Transverse colon (tissue), 4 donors: ENCODE measurements around the gene TLR9. TPM values are rescaled to one million over a fixed set of nuclear protein-coding genes. Genes with fewer than 3 reads are reported as not detected.

Experiments used
- DNase-seq: peaks from one replicate; pipeline ENCODE4 v3.0.0-alpha.2; 2019
- H3K27ac ChIP-seq, 4 donors: fragments of 200-600 bp; sonication (generic); 2 replicates each; pipeline ENCODE4 v1.5.1; 2016 to 2018; ENCODE audit warnings: inconsistent platforms in 4 of 4
- H3K27me3 ChIP-seq: fragments of 200-600 bp; sonication (generic); 2 replicates; pipeline ENCODE4 v1.5.1; 2017; ENCODE audit warnings: inconsistent platforms
- H3K36me3 ChIP-seq, 4 donors: fragments of 200-600 bp; sonication (generic); 2 replicates each; pipeline ENCODE4 v1.5.1; 2017 to 2019; ENCODE audit warnings: inconsistent platforms in 4 of 4
- H3K4me1 ChIP-seq, 4 donors: fragments of 200-600 bp; sonication (generic); 2 replicates each; pipeline ENCODE4 v1.5.1; 2017 to 2020; ENCODE audit warnings: inconsistent platforms in 4 of 4
- H3K4me3 ChIP-seq, 4 donors: fragments of 200-600 bp; sonication (generic); 1 replicate in 1 of 4; 2 replicates in 3 of 4; pipeline versions ENCODE4 v1.5.1 to v1.6.1; 2017 to 2019; ENCODE audit warnings: inconsistent platforms in 4 of 4
- H3K9me3 ChIP-seq, 2 donors: fragments of 200-600 bp; sonication (generic); 2 replicates each; pipeline ENCODE4 v1.5.1; 2017 to 2019; ENCODE audit warnings: inconsistent platforms in 2 of 2
- CTCF ChIP-seq, 5 experiments: fragments of 200-600 bp in 3 of 5; fragments of 450-650 bp in 2 of 5; sonication (generic) in 3 of 5; IDR thresholded peaks; 1 replicate in 2 of 5; 2 replicates in 3 of 5; pipeline ENCODE4 v1.5.1; 2016 to 2017; ENCODE audit warnings: antibody characterized with exemption in 5 of 5, inconsistent platforms in 3 of 5, mild to moderate bottlenecking in 2 of 5, moderate library complexity in 1 of 5
- EP300 ChIP-seq: sonication (generic); formaldehyde crosslinking; IDR thresholded peaks from one replicate; pipeline ENCODE4 v1.6.1; 2017; ENCODE audit warnings: antibody characterized with exemption, low read depth
- POLR2A ChIP-seq: fragments of 450-650 bp; IDR thresholded peaks from one replicate; pipeline ENCODE4 v1.6.1; 2016; ENCODE audit warnings: antibody characterized with exemption, mild to moderate bottlenecking, moderate library complexity
- POLR2AphosphoS5 ChIP-seq, 3 donors: sonication (generic); formaldehyde crosslinking; IDR thresholded peaks; one replicate each; pipeline ENCODE4 v1.6.1; 2016; ENCODE audit warnings: antibody characterized with exemption in 3 of 3
- WGBS, 2 donors: methylation state at CpG; one replicate each; pipeline ENCODE4 v1.1.5; 2018; ENCODE audit warnings: low coverage in 1 of 2; 5-methylcytosine and 5-hydroxymethylcytosine counted together
- in situ Hi-C, 4 donors: fragments of 200-750 bp; cut with MboI; loops; one replicate each; pipeline versions ENCODE4 v1.15.0 to v1.15.1; 2017; ENCODE audit warnings: low sequenced_read_pairs in 3 of 4, low pct_ligation_motif_present in 1 of 4, low pct_unique_long_range_greater_than_20kb in 1 of 4
- intact Hi-C: fragments of 100-400 bp; cut with DNase I; formaldehyde crosslinking; loops from one replicate; pipeline ENCODE4 v1.15.1; 2023; ENCODE audit warnings: low total_unique reads
- small RNA-seq, 4 donors: library from RNA; depleted of rRNA; stranded (forward); fragments of <200 nt; gene quantifications; one replicate each; pipeline ENCODE3, GENCODE V24; 2016
- total RNA-seq, 4 donors: library from RNA; depleted of rRNA; stranded (reverse); fragments of >200 nt; gene quantifications; one replicate each; pipeline ENCODE4 v1.1.0, GENCODE V29; 2016

TLR9 gene
- total RNA-seq, 4 donors from 2014 or later = 0.16 TPM; not detected in 3

DNA sequence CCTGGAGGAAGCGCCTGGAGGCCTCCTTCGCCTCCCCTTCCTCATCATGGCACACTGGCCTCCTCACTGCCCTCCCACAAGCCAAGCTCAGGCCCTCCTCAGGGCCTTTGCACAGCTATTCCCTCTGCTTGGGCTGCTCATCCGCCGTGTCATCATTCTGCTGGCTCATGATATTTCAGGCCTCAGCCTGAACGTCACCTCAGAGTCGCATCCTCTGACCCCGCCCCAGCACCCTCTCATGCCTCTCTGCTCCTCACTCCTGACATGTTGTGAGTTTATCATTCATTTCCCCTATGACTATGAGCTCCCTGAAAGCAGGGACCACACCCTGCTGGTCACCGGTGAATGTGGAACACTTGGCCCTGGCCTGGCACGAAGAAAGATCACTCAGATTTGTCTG is 50.5 kb downstream of the TLR9 start:
- no peak for DNase-seq
- in situ Hi-C loops = no loop called here
- no peaks in the 10 kb centered on the region for H3K36me3 ChIP-seq
- intact Hi-C loops = no loop called here
- 80% methylated on average over 9 of the region's 9 CpGs; no CpG with 5 or more reads in 1 of the 2 donors for WGBS, 2 donors
- H3K9me3 ChIP-seq = no peaks in the 10 kb centered on the region
- H3K4me1 ChIP-seq = no peaks in the 10 kb centered on the region
- no peak overlapping the region for H3K4me3 ChIP-seq
- TF ChIP-seq POLR2A (no peak), POLR2AphosphoS5 (IDR thresholded peaks at IDR 0.05) (no peak), CTCF (IDR thresholded peaks at IDR 0.05) (no peak), EP300 (no peak)
- H3K27me3 ChIP-seq = no peaks in the 10 kb centered on the region
- no peak overlapping the region for H3K27ac ChIP-seq

- Histone ChIP-seq H3K36me3 (no peaks in the 10 kb centered on the region), H3K4me1 (no peaks in the 10 kb centered on the region), H3K4me3 (no peak overlapping the region), H3K27me3 (no peaks in the 10 kb centered on the region), H3K27ac (no peak overlapping the region), H3K9me3 (no peaks in the 10 kb centered on the region)
- TF ChIP-seq POLR2A (no peak), CTCF (IDR thresholded peaks at IDR 0.05) (no peak), EP300 (no peak), POLR2AphosphoS5 (IDR thresholded peaks at IDR 0.05) (no peak)
- no peak for DNase-seq
- intact Hi-C loops (no loop called here), in situ Hi-C loops (no loop called here)
- 92% methylated on average over 1 of the region's 1 CpG; no CpG with 5 or more reads in 1 of the 2 donors for WGBS, 2 donors
Observed at GRCh38 chr3:52173101-52173500, 52.3 kb downstream of the TLR9 start.

DNA sequence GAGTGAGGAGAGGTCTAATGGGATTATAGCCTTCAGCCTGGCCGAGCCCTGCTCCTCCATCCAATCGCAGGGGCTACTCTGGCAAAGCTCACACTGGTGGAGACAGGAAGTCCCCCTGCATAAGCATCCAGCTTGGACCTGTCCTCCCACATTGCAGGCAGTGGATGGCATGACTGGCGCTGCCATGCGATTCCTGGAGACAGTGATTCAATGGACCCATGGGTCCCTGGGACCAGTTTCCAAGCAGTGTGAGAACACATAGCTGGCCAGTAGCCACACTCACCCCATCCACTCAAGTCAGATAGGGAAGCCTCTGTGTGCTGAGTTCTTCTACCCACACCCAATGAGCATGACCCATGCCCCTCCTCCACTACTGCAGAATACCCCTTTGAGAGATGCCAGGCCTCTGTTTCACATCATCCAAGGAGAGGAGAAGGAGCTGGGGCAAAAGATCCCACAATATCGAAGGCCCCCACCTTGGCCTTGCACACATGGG is 53.1 kb downstream of the TLR9 start:
- intact Hi-C loops (no loop called here), in situ Hi-C loops (no loop called here)
- H3K4me1 ChIP-seq = no peaks in the 10 kb centered on the region
- H3K27me3 ChIP-seq = no peaks in the 10 kb centered on the region
- H3K4me3 ChIP-seq = no peak overlapping the region
- no peak for DNase-seq
- no peaks in the 10 kb centered on the region for H3K36me3 ChIP-seq
- no peaks in the 10 kb centered on the region for H3K9me3 ChIP-seq
- WGBS, 2 donors = 88% methylated on average over 5 of the region's 5 CpGs; no CpG with 5 or more reads in 1 of the 2 donors
- TF ChIP-seq CTCF (IDR thresholded peaks at IDR 0.05) = no peak
- TF ChIP-seq POLR2AphosphoS5 (IDR thresholded peaks at IDR 0.05) = no peak
- no peak for TF ChIP-seq POLR2A
- TF ChIP-seq EP300 = no peak
- H3K27ac ChIP-seq = no peak overlapping the region

DNA sequence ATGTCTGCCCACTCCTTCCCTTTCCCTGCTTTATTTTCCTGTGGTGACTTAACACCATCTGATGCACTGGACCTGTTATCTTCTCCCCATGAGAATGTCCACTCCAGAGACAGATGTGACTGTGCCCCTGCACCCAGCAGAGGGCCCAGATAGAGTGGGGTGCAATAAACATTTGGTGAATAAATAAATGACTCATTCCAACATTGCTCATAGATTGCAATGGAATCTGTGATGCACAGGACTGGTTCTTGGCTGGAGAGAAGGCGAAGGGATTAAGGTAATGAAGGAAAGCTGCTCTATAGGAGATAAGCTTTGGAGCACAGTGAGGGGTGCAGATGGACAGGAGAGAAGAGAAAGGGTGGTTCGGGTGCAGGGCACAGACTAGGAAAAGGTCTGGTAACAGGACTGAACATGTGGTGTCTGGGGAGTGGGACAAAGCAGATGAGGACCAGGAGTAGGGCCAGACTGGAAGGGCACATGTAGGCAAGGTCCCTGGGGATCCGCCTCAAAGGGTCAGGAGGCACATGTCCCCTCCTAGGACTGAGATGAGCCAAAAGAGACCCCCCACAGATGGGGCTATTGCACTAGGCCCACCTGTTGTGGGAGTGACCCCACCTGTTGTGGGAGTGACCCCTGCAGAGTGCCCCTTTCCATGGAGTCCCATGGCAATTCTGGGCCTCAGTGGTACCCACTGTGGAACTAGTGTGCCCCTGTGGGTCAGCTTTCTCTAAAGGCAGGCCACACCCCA is 53.8 kb downstream of the TLR9 start:
- Histone ChIP-seq H3K9me3 (no peaks in the 10 kb centered on the region), H3K27me3 (no peaks in the 10 kb centered on the region), H3K4me1 (no peaks in the 10 kb centered on the region), H3K4me3 (no peak overlapping the region), H3K36me3 (no peaks in the 10 kb centered on the region), H3K27ac (no peak overlapping the region)
- 69 to 82% methylated on average over 2 to 3 of the region's 3 CpGs for WGBS, 2 donors
- DNase-seq = no peak
- in situ Hi-C loops = no loop called here
- intact Hi-C loops = no loop called here
- TF ChIP-seq POLR2AphosphoS5 (IDR thresholded peaks at IDR 0.05) = no peak
- TF ChIP-seq EP300 = no peak
- TF ChIP-seq CTCF (IDR thresholded peaks at IDR 0.05) = no peak
- no peak for TF ChIP-seq POLR2A

Small RNAs within 50 kb of the gene (small RNA-seq; reads per million reads assigned to genes)
- 815 to 1,590 (median 1,225) reads per million in 4 donors for gene MIRLET7G

Other genes starting within 250 kb of the TLR9 start
- 100 to 1,000 TPM; 165 to 426 (median 250) TPM for gene ACY1, start 242.1 kb downstream of the TLR9 start, total RNA-seq
- 1,000 to 10,000 TPM in 1 of 4 donors, 100 to 1,000 TPM in 3; 366 to 1,281 (median 746) TPM for gene RPL29, start 229.8 kb downstream of the TLR9 start, total RNA-seq
- gene DUSP7, start 169.1 kb downstream of the TLR9 start, total RNA-seq = 1 to 10 TPM; 2.2 to 8.2 (median 6.2) TPM
- gene POC1A, start 71.2 kb downstream of the TLR9 start, total RNA-seq = 1 to 10 TPM in 2 of 4 donors, under 1 TPM in 1, not detected in 1; 0.80 to 3.1 (median 2.2) TPM
- 100 to 1,000 TPM in 1 of 4 donors, 10 to 100 TPM in 3; 70.1 to 101 (median 84.0) TPM for gene ALAS1, start 27.5 kb downstream of the TLR9 start, total RNA-seq
- gene TWF2, start 13.5 kb upstream of the TLR9 start, total RNA-seq = 10 to 100 TPM; 29.9 to 82.7 (median 61.0) TPM
- 1 to 10 TPM; 2.0 to 8.4 (median 6.2) TPM for gene PPM1M, start 20.1 kb upstream of the TLR9 start, total RNA-seq
- 10 to 100 TPM; 14.6 to 44.9 (median 40.8) TPM for gene WDR82, start 53.0 kb upstream of the TLR9 start, total RNA-seq
- gene GLYCTK, start 62.2 kb upstream of the TLR9 start, total RNA-seq = 100 to 1,000 TPM in 1 of 4 donors, 10 to 100 TPM in 3; 43.7 to 118 (median 73.7) TPM
- gene DNAH1, start 90.7 kb upstream of the TLR9 start, total RNA-seq = 100 to 1,000 TPM in 1 of 4 donors, 10 to 100 TPM in 3; 17.6 to 102 (median 26.3) TPM
- 100 to 1,000 TPM in 2 of 4 donors, 10 to 100 TPM in 2; 61.8 to 588 (median 92.6) TPM for gene BAP1, start 184.4 kb upstream of the TLR9 start, total RNA-seq
- 10 to 100 TPM in 3 of 4 donors, 1 to 10 TPM in 1; 6.0 to 24.2 (median 16.4) TPM for gene PHF7, start 185.0 kb upstream of the TLR9 start, total RNA-seq
- gene SEMA3G, start 219.5 kb upstream of the TLR9 start, total RNA-seq = 10 to 100 TPM in 1 of 4 donors, 1 to 10 TPM in 3; 1.2 to 21.7 (median 2.3) TPM
- gene TNNC1, start 228.4 kb upstream of the TLR9 start, total RNA-seq = 10 to 100 TPM in 1 of 4 donors, 1 to 10 TPM in 1, not detected in 2; 7.1 to 10.4 TPM
- gene NISCH, start 230.0 kb upstream of the TLR9 start, total RNA-seq = 100 to 1,000 TPM in 2 of 4 donors, 10 to 100 TPM in 2; 72.0 to 137 (median 98.6) TPM